Heart left ventricle (tissue), 16 donors: ENCODE data around the gene DNAJC27. TPM values are rescaled to one million over a fixed set of nuclear protein-coding genes. Genes with fewer than 3 reads are reported as not detected.
A peak's percentile ranks its signal among the peaks of the same experiment; 100 is the strongest.

Source experiments
- ATAC-seq, 4 donors: fragments of 200-7000 bp; cut with Tn5 transposase; one replicate each; pipeline ENCODE4 v1.9.1; 2020 to 2022; ENCODE audit warnings: moderate library complexity in 4 of 4, mild to moderate bottlenecking in 3 of 4, moderate number of reproducible peaks in 1 of 4
- DNase-seq, 5 donors: peaks; one replicate each; pipeline ENCODE4 v3.0.0-alpha.2; 2020
- H3K27ac ChIP-seq, 12 donors: fragments of 200-600 bp; sonication (generic) in 4 of 12; one replicate each; pipeline versions ENCODE4 v1.5.0 to v1.8.0; 2016 to 2022; ENCODE audit warnings: mild to moderate bottlenecking in 2 of 12
- H3K27me3 ChIP-seq, 9 donors: fragments of 200-600 bp; sonication (generic) in 2 of 9; one replicate each; pipeline versions ENCODE4 v1.5.1 to v1.8.0; 2016 to 2022; ENCODE audit warnings: mild to moderate bottlenecking in 3 of 9
- H3K36me3 ChIP-seq, 9 donors: fragments of 200-600 bp; sonication (generic) in 2 of 9; one replicate each; pipeline versions ENCODE4 v1.5.0 to v1.8.0; 2018 to 2022; ENCODE audit warnings: mild to moderate bottlenecking in 2 of 9
- H3K4me1 ChIP-seq, 12 donors: fragments of 200-600 bp; sonication (generic) in 4 of 12; one replicate each; pipeline versions ENCODE4 v1.5.0 to v1.8.0; 2016 to 2022; ENCODE audit warnings: mild to moderate bottlenecking in 3 of 12
- H3K4me3 ChIP-seq, 12 donors: fragments of 200-600 bp; sonication (generic) in 4 of 12; one replicate each; pipeline versions ENCODE4 v1.5.0 to v1.8.0; 2017 to 2022; ENCODE audit warnings: mild to moderate bottlenecking in 9 of 12, moderate library complexity in 4 of 12
- H3K9me3 ChIP-seq, 12 donors: fragments of 200-600 bp; sonication (generic) in 4 of 12; one replicate each; pipeline versions ENCODE4 v1.5.0 to v1.8.0; 2016 to 2022; ENCODE audit warnings: mild to moderate bottlenecking in 1 of 12
- POLR2A ChIP-seq, 2 donors: fragments of 450-650 bp; IDR thresholded peaks; one replicate each; pipeline ENCODE4 v1.6.1; 2017; ENCODE audit warnings: antibody characterized with exemption in 2 of 2, mild to moderate bottlenecking in 2 of 2, moderate library complexity in 2 of 2
- WGBS, 4 donors: extraction: QIAGEN DNeasy Blood & Tissue Kit in 2 of 4; methylation state at CpG; one replicate each; pipeline versions ENCODE4 v1.1.5 to v1.1.7; 2013 to 2018; 5-methylcytosine and 5-hydroxymethylcytosine counted together
- intact Hi-C, 10 donors: fragments of 100-400 bp; cut with DNase I; formaldehyde crosslinking; loops; one replicate each; pipeline versions ENCODE4 v1.11.1 to v1.14.2; 2022
- polyA plus RNA-seq, 2 donors: library from polyadenylated mRNA; stranded (reverse); fragments of 200-250 nt; gene quantifications; one replicate each; pipeline ENCODE4 v1.2.3, GENCODE V29; 2013
- total RNA-seq, 9 donors: library from RNA; depleted of rRNA in 2 of 9; stranded (reverse); fragments of >200 nt in 2 of 9; fragmentation: NEBNext Ultra II Directional in 3 of 9; extraction: Animal tissue kit (Norgen Biotek cat#: 25700) in 3 of 9; gene quantifications; one replicate each; pipeline versions ENCODE4 v1.1.0 to v1.2.4, GENCODE V29; 2016 to 2023
- TF ChIP-seq, protein P1 (sequence below), 12 donors: fragments of 200-600 bp; sonication (generic) in 4 of 12; IDR thresholded peaks; one replicate each; pipeline versions ENCODE4 v1.5.0 to v1.8.0; 2018 to 2022; ENCODE audit warnings: antibody characterized with exemption in 12 of 12, mild to moderate bottlenecking in 5 of 12
- donor health status: ischemic (EF 13 %, LVEDD 7.1; RV severe dilation, severe dysfunction).
- donor health status: healthy with polysubstance abuse.
- donor health status: DM: no; HTN: yes; CAD: no.
- donor health status: DM: no; HTN: no; CAD: no.
- donor health status: ischemic (EF 25% LVEDD 6.9; RV normal size, moderate dysfunction).
- donor health status: ischemic (EF 25% LVEDD 5.7; RV mildly dilated, moderate dysfunction).
- donor health status: healthy.
- donor health status: DM: yes; HTN: yes; CAD: no.
- donor health status: ischemic (EF 35%, LVEDD 5.7; RV mildly dilated, moderate dysfunction).
- donor health status: nonischemic (EF 11% LVEDD 7.7; RV severe dilation, severe dysfunction).
- donor health status: DM: yes; HTN: yes; CAD: no.
- donor health status: PGD.
- donor health status: ischemic (EF 29% LVEDD 5.4; RV normal size, mild dysfunction).
- donor health status: nonischemic (EF 23%, LVEDD 6.1; RV moderate dilation, normal function).

DNAJC27 gene
- total and polyA plus RNA-seq, 11 donors, result 4.3 to 13.6 (median 8.7) TPM

DNA sequence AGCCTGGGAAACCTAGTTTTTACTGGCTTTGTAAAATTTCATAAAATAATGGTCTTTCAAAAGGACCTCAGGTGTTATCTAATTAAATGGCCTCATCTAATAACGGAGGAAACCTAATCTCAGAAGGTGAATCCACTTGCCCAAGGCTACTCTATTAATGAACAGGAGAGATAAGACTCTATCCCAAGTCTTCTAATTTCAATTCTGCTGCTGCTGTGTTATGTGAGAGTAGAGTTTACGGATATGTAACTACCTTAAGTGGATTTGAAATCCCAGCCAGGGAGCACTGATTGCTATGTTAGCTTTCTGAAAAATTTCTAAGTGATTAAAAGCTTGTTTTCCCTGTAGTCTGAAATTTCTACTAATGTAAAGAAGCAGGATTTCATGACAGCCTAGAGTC, 34.5 kb downstream of the DNAJC27 start:
- H3K27ac ChIP-seq, result no peak overlapping the region
- no peaks in the 10 kb centered on the region for H3K36me3 ChIP-seq
- no peak overlapping the region for H3K4me3 ChIP-seq
- no peaks in the 10 kb centered on the region for H3K9me3 ChIP-seq
- no peak for DNase-seq
- H3K27me3 ChIP-seq, result no peaks in the 10 kb centered on the region
- TF ChIP-seq, protein P1, sequence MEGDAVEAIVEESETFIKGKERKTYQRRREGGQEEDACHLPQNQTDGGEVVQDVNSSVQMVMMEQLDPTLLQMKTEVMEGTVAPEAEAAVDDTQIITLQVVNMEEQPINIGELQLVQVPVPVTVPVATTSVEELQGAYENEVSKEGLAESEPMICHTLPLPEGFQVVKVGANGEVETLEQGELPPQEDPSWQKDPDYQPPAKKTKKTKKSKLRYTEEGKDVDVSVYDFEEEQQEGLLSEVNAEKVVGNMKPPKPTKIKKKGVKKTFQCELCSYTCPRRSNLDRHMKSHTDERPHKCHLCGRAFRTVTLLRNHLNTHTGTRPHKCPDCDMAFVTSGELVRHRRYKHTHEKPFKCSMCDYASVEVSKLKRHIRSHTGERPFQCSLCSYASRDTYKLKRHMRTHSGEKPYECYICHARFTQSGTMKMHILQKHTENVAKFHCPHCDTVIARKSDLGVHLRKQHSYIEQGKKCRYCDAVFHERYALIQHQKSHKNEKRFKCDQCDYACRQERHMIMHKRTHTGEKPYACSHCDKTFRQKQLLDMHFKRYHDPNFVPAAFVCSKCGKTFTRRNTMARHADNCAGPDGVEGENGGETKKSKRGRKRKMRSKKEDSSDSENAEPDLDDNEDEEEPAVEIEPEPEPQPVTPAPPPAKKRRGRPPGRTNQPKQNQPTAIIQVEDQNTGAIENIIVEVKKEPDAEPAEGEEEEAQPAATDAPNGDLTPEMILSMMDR (IDR thresholded peaks at IDR 0.05), result no peak
- TF ChIP-seq POLR2A (IDR thresholded peaks at IDR 0.05), result no peak
- no peak for ATAC-seq
- no peaks in the 10 kb centered on the region for H3K4me1 ChIP-seq
- intact Hi-C loops, result no loop called here
- WGBS, 4 donors, result 91 to 96% (median 93%) methylated on average over 2 of the region's 2 CpGs

DNA sequence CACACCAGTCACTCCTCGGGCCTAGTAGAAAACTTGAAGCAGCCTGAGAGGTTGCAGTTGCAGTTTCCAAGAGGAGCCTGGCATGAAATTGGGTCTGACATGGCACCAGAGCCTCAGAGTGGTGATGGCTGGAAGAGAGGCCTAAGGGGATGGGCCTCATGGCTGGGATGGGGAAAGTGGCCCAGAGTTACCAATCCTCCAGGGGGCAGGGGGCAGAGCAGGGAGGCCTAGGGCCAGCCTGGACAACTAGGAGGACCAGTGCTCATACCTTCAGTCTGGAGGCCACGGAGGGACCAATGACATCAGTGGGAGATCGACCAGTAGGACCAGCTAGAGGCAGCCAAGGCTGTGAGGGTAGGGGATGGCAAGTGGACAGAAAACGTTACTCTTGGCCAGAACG, 36.6 kb downstream of the DNAJC27 start:
- TF ChIP-seq, protein P1 (IDR thresholded peaks at IDR 0.05), result no peak
- no peak for TF ChIP-seq POLR2A (IDR thresholded peaks at IDR 0.05)
- intact Hi-C loops, result no loop called here
- H3K27me3 ChIP-seq, result no peaks in the 10 kb centered on the region
- no peak overlapping the region for H3K4me3 ChIP-seq
- WGBS, 4 donors, result 87 to 94% (median 90%) methylated on average over 5 of the region's 5 CpGs
- H3K27ac ChIP-seq, result no peak overlapping the region
- no peak for DNase-seq
- peaks cover 0 to 7% (median 0%) of the 10 kb centered on the region in 12 donors for H3K4me1 ChIP-seq
- no peaks in the 10 kb centered on the region for H3K9me3 ChIP-seq
- ATAC-seq, result no peak
- no peaks in the 10 kb centered on the region for H3K36me3 ChIP-seq

DNA sequence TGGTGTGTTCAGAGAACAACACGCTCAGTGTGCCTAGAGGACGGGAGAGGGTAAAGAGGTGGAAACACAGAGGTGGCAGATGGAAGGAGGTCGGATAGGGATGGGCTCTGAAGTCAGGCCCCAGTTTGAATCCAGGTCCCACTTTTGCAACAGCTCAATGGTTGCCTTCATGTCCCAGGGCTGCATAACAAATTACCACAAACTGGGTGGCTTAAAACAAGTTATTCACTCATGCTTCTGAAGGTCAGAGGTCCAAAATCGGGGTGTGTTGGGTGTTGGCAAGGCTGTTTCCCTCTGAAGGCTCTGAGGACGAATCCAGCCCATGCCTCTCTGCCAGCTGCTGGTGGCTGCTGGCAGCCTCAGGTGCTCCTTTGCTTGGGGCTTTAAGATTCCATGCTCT, 39.0 kb downstream of the DNAJC27 start:
- WGBS, 4 donors, result 90 to 95% (median 90%) methylated on average over 5 of the region's 5 CpGs
- no peaks in the 10 kb centered on the region for H3K27me3 ChIP-seq
- H3K9me3 ChIP-seq, result no peaks in the 10 kb centered on the region
- TF ChIP-seq, protein P1 (IDR thresholded peaks at IDR 0.05), result no peak
- DNase-seq (no peak), ATAC-seq (no peak)
- intact Hi-C loops, result no loop called here
- peaks cover 0 to 7% (median 0%) of the 10 kb centered on the region in 12 donors for H3K4me1 ChIP-seq
- H3K4me3 ChIP-seq, result no peak overlapping the region
- no peak overlapping the region for H3K27ac ChIP-seq
- H3K36me3 ChIP-seq, result no peaks in the 10 kb centered on the region

DNA sequence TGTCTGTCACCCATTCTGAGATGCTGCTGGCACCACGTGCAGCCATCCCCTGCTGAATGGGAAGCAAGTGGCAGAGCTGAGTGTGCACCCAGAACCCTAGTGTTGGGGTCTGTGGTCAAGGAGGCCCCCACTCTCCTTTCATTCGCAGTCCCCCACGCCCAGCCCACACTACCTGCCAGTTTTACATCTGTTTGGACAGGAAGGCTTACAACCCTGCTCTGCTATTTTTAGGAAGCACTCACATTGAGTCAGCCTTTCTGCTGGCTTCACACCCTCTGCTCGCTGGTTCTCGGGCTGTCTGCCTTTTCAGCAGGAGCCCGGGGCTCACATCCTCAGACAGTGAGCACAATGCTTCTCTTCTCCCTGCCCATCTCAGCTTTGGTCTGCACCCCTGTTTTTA, 41.0 kb downstream of the DNAJC27 start:
- Histone ChIP-seq H3K27ac (no peak overlapping the region), H3K9me3 (no peaks in the 10 kb centered on the region), H3K4me1 (peaks cover 0 to 22% (median 9%) of the 10 kb centered on the region in 12 donors), H3K36me3 (no peaks in the 10 kb centered on the region), H3K27me3 (no peaks in the 10 kb centered on the region), H3K4me3 (no peak overlapping the region)
- TF ChIP-seq, protein P1 (IDR thresholded peaks at IDR 0.05), result no peak
- no peak for TF ChIP-seq POLR2A (IDR thresholded peaks at IDR 0.05)
- intact Hi-C loops, result no loop called here
- WGBS, 4 donors, result 22 to 42% (median 37%) methylated on average over 6 of the region's 6 CpGs
- ATAC-seq, result peak; percentile 47 to 66 (median 56)
- no peak for DNase-seq
